Mucosa of stomach (tissue), 1 donor: Measurements from ENCODE around the gene FBXW9.
A peak's percentile ranks its signal among the peaks of the same experiment; 100 is the strongest.

Experiments used
- H3K27me3 ChIP-seq: one replicate; pipeline ENCODE4 v1.7.0; 2013; ENCODE audit warnings: mild to moderate bottlenecking, low read length; ENCODE audit not compliant: control insufficient read depth, insufficient read depth
- H3K36me3 ChIP-seq: one replicate; pipeline ENCODE4 v1.7.0; 2013; ENCODE audit warnings: low read length; ENCODE audit not compliant: control insufficient read depth, insufficient read depth
- H3K4me1 ChIP-seq: one replicate; pipeline ENCODE4 v1.7.0; 2013; ENCODE audit warnings: mild to moderate bottlenecking, low read length; ENCODE audit not compliant: control insufficient read depth, insufficient read depth
- H3K4me3 ChIP-seq: one replicate; pipeline ENCODE4 v1.7.0; 2013; ENCODE audit warnings: low read length
- H3K9ac ChIP-seq: one replicate; pipeline ENCODE4 v1.7.0; 2013; ENCODE audit warnings: mild to moderate bottlenecking, low read length, moderate library complexity
- H3K9me3 ChIP-seq: one replicate; pipeline ENCODE4 v1.7.0; 2013; ENCODE audit warnings: mild to moderate bottlenecking, low read length, moderate library complexity; ENCODE audit not compliant: control insufficient read depth
- donor health status: Pancreatic carcinoma.

FBXW9 gene

DNA sequence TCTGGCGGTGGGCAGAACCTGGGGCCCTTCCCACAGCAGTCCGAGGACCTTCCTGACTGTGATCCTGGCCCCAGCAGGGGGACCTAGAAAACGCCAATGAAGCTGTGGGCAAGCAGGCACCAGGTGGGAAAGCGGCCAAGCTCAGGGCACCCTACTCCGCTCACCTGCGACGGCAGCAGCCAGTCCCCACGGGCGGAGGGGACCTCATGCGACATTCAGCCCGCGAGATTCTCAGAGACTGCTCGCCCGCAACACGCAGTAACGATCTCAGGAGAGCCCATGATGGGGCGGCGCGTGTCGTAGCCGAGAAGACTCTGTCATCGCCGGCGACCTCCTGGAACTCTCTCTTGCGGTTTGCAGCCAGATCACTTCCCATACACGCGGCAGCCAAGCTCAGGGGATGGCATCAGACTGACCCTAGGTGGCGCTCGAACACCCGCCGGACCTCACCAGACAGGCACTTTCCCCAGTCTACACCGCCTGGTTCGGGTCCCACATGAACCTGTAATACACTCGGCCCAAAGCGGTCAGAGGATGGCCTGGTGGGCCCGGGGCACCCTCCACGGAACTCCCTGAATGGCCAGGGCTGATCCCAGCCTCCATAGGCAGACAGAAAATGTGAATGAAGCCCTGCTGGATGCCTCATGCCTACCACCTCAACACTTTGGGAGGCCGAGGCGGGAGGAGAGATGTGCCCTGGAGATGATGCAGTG, 56.4 kb downstream of the FBXW9 start:
- peak overlapping the region; percentile 41 for H3K9ac ChIP-seq

More for the DNA sequence above, 56.4 kb downstream of the FBXW9 start:
- Histone ChIP-seq H3K4me1 (peaks cover 9% of the 10 kb centered on the region), H3K36me3 (no peaks in the 10 kb centered on the region), H3K4me3 (no peak overlapping the region), H3K9me3 (no peaks in the 10 kb centered on the region), H3K27me3 (no peaks in the 10 kb centered on the region)
